GM21528 (cell line): ENCODE results near the gene MFAP4.

Experiments used
- ATAC-seq: cut with Tn5 transposase; IDR thresholded peaks from one replicate; pipeline ENCODE4 v1.9.1; 2021; ENCODE audit warnings: mild to moderate bottlenecking, moderate library complexity; ENCODE audit not compliant: unreplicated experiment, low FRiP score

The MFAP4 gene

DNA sequence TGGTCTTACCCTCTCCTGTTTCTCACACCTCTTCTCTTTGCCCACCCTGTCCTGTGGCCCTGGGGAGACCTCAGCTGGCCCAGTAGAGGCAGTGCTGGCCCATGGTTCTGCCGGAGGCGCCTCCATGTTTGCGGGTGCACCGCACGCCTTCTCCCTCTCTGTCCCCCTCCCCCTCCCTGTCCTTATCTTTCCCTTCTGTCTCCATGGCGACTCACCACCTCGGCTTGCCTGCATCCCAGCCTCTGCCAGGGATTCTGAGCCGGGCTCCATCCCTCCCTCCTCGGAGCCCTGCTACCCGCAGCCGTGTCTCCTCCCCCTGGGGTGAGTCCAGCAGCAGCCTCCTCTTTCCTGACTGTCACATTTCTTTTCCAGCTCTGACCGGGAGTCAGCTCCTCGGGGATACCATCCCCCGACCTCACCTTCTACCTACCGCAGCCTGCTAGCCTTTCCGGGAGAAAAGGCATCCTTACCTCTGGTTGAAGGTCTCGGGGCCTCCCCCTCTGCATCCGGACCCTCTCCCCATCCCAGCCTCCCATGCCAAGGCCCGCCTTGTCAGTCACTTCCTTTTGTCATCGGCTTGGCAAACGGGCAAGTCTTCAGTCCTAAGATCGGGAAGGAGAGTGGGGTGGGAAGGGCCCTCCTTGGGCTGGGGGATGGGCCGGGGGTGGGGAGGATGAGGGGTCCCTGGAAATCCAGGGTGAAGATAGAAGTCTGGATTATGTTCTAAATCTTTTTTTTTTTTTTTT is 24.1 kb upstream of the MFAP4 start, which contains the start of gene RNF112:
RNF112 (plus strand) TSS at position 358 of the 746 bp plus-strand sequence; CDS start at position 535, 177 bp downstream.
- ATAC-seq, result no peak

DNA sequence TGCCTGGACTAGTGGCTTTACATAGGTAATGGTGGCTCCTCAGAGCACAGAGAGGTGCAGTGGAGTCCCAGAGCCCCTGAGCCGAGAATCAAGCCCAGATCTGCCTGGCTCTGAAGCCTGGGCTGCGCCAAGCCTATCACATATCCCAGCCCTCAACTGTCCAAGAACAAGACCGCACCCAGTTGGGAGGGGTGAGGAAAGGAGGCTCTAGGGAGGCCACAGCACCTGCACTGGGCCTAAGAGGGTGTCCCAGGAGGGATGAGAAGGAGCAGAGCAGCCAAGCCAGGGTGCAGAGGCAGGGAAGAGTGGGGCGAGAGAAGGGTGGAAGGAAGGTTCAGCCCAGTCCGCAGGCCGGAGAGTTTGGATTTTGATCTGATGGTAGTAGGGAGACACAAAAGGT is 23.1 kb upstream of the MFAP4 start:
- ATAC-seq, result no peak

DNA sequence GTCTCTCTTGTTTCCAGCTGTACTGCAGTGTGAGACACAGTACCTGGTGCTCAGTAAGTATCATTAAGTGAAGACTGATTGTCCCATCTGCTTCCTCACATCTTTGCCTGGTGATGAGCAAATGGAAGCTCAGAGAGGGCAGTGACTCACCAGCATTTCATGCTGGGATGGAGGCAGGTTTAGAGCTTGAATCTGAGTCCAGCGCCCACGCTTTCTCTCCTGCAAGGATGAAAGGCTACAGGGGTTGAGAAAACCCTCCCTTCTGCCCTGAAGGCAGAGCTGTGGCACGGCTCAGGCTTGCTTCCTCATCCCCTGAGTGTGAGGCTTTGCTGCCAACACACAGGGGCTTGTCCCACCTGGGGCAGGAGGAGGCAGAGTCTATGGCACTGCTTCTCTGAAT is 22.5 kb upstream of the MFAP4 start:
- ATAC-seq, result no peak

DNA sequence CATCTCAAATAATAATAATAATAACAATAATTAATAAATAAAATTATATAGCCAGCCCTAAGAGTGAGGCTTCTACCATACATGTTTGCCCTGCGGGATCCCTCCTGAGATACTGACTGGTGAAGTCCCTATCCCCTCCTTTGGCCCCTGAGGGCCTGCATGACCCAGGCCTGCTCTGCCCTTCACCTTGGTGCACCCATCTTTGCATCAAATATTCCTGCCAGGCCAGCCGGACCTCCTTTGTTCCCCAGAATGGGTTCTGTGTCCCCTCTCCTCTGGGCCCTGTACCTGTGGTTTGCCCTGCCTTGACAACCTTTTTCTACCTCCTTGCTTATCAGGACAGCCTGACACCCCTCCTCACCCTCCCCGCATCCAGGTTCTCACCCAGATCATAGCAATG is 22.1 kb upstream of the MFAP4 start:
- no peak for ATAC-seq

DNA sequence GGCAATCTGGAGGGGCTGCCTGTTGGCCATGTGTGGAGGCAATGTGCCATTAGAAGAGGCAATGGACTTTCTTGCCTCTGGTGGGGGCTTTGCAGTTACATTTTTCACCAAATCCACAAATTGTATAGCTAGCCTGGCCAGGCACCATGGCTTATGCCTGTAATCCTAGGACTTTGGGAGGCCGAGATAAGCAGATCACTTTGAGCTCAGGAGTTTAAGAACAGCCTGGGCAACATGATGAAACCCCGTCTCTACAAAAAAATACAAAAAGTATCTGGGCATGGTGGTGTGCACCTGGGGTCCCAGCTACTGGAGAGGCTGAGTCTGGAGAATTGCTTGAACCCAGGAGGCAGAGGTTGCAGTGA is 21.3 kb upstream of the MFAP4 start:
- no peak for ATAC-seq

DNA sequence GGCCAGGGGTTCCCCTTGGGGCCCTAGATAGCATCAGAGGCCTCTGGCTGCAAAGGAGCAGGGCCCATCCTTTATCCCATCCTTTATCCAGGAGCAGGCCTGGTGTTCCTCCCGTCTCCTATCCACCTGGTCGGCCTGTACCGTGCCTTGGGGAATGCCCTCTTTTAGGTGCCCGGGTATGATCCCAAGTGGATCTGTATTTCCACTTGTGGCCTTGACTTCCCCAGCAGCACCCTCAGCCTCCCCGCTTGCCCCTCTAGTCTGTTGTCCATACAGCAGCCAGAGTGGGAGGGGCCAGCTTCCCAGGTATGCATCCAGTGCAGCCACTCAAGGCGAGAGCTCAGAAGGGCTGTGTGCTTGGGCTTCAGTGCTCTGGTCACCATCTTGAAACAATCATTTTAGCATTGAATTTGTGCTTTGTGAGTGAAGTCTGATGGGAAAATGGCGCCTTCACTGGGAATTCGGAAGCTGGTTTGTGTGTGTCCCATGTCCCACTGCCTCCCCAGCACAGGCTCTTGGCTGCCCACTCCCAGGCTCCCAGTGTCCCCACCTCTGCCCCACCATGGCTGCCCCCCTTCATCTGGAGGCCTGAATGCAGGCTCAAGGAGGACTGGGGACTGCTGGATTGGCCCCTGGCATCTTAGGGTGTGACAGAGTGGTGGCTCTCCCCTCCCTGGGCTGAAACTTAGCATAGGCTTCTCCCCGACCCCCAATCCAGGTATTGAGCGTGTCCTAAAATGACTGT is 20.8 kb upstream of the MFAP4 start:
- no peak for ATAC-seq

DNA sequence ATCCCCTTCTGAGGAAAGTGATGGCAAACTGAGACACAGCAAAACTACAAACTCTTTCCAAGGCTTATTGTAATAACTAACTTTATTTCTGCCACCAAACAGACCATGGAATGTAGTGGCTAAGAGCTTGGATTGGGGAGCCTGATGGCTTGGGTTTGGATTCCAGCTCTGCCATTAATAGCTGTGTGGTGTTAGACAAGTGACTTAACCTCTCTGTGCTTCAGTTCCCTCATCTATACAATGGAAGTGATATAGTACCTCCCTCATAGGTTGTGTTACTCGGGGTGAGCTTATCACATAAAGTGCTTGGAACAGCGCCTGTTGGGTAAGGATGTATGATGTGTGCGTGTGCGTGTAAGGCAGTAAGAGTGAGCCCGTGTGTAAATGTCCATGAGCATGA is 18.1 kb upstream of the MFAP4 start:
- no peak for ATAC-seq

DNA sequence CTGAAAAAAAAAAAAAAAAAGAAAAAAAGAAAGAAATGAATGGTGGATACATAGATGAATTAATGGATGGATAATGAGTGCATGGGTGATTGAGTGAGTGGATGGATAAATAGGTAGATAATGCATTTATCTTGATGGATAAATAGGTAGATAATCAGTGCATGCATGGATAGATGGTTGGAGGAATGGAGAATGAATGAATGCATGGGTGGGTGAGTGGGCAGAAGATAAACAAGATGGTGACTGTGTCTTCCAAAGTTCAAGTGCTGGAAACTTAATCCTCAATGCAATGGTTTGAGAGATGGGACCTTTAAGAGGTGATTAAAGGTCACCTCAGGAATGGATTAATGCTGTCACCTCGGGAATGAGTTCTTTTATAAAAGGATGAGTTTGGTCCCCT is 17.3 kb upstream of the MFAP4 start:
- no peak for ATAC-seq

DNA sequence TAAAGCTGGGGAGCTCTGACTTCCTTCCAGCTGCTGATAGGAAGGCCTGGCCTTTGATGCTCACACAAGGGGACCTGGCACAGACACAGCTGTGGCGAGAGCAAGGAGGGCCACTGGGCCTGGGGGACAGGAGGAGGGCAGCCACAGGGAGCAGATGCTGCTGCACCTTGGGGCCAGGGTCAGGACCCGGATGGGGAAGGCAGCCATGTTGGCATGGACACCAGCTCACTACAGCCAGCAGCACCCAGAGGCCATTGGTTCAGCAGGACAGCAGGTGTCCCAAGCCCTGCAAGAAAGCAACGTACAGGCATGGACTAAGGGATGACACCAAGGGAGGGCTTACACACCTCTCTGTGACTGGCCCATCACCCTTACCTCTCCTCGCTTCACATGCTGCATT is 16.0 kb upstream of the MFAP4 start:
- no peak for ATAC-seq

DNA sequence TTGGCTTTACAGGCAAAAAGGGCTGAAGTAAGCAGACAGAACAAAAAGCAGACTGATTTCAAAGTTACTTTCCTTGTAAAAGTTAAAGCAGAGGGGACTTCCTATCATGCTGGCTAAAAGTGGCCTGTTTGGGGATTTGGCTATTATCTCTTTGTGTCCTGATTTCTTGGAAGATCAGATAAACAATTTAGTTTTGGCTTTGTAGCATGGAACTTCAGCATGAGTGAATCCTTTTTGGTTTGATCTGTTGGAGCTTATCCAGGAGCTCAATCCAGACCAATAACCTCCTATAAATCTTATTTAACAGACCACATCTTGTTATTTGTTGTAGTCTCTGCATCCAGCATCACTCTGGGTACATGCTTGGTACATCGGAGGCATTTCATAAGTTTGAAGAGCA is 15.2 kb upstream of the MFAP4 start:
- ATAC-seq, result no peak

DNA sequence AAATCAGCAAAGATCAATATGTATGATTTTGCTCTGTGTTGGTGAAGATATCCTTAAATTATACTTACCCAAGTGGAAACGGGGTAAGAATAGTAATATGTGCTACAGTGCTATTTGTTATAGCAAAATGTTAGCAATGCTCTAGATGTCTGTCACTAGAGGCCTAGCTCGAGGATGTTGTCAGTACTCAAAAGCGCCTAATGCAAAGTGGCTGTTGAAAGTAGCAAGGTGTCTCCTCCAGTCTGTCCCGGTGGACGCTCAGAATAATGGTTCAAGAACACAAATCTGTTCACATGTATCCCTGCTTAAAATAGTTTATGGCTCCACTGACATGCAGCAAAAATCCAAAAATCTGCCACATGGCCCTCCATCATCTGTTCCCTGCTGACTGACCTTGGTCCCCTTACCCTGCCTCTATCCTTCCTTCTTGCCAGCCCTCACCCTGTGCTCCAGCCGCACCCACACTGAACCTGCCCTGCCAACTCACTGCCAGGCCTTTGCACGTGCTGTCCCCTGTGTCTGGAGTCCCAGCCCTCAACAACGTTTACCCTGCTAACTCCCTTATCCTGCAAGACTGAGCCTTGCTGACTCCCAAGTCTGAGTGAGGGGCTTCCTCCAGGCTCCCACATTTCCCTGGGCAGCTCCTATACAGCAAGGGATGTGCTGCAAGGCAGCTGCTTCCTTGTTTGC is 14.5 kb upstream of the MFAP4 start:
- no peak for ATAC-seq

DNA sequence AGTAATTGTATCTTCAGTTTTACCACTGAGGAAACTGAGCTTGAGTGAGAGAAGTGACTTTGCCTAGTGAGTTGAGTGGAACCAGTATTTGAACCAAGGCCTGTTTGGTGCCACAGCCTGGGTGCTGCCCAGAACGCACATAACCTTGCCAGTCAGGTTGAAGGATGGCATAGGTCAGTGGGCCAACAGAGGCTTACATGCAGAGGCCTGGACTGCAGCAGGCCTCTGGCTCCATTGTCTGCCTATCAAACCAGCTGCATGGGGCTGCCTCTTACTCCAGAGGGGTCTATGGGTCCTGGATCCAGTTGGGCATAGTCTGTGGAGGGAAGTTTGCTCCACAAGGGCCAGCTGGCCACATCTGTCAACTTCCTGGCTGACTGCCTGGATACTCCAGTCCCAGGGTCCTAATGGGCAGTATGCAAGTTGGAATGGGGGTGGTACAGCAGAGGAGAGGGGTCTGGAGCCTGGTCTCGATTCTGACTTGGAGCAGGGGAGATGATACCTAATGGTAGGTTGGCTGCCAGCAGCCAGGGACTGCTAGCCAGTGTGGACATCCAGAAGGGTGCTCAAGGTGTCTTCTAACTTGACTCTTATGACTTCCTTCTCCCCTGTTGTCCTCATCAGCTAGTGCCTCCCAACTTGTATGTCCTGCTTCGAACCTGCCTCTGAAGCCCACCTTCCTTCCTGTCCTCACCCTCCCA is 12.9 kb upstream of the MFAP4 start:
- ATAC-seq, result no peak

DNA sequence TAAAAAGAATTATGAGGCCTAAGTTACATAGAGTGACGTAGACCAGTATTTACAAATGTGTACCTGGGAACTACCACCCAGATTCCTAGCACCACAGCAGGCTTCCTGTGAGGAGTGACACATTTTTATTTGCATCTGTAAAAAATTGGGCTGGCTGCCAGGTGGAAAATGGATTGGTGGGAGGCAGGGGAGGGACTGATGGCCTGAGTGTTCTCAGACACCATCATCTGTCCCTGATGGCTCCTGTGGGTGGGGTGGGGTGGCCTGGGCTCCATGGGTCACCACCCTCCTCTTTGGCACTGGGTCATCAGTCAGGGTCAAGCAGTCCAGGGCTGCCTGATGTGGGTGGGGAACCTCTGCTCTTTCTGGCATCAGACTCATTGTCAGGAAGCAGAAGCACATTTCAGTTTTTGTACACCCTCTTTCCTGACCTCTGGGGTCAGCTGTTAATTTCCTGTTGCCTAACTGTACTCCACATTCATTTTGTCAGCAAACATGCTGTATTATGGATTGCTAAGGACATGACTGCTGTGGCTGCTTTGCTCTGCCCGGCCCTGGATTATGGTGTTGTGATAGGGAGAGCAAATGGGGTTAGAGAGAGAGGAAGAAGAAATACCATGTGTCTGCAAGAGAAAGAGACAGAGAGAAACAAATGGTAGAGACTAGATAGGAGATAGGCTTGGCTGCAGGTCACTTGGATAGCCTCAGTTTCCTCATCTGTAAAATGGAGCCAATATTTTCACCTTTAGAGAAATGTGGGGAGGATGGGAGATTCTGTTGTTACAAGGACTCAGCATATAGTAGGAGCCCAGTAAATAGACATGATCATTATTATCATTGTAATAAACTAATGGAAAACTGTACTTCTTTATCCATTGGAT is 11.6 kb upstream of the MFAP4 start:
- no peak for ATAC-seq

DNA sequence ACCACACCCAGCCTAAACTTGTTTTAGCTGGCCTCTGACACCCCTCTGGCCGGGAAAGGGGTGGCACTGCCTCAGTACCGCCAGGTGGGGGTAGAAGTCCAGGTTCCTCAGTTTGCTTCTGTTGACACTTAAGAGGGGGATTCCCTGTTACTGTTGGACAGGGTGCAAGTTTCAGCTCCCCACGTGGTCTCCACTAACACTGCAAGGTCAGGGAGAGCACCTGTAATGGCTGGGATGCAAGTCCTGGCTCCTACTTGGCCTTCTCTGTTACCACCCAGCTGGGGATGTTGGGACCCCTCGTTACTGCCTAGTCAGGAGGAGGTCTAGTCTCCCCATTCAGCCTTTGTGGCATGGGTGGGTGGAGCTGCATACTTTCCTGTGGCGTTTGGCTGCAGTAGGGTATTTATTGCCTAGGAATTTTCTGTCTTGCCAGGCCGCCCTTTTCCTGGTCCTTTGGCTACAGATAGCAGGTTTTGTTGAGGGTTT is 10.6 kb upstream of the MFAP4 start:
- no peak for ATAC-seq

DNA sequence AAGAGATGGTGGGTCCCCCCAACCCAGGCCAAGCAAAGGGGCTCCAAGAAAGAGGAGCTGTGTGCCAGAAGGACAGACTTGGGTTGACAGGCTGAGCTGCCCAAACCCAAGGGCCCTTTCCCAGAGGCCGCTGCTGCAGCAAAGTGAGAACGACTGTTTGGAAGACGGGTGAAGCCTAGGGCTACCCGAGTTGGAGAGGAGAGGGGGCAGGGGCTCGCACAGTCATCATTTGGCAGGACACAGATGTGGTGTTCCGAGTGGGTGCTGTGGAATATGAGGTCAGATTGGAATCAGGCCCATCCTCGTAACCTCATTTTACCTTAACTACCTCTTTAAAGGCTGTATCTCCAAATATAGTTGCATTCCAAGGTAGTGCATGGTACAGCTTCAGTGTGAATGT is 5.3 kb upstream of the MFAP4 start:
- ATAC-seq, result no peak

DNA sequence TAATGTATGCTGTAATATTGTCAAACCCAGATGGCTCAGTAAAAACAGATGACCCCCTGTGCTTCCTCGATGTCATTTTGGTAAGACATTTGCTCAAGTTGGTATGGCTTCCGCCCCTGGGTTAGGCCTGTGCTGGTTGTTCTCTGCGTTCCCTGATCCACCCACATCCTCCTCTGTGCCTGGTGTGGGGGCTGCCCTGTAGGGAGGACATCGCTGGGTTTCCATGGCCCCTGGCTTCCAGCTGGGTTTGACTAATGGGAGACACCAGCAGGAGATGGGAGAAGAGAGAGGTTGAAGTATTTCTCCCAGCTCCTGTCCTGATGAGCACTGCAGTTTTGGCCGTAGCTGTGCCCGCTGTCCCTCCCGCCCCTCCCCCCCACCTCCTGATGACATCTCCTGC is 4.4 kb upstream of the MFAP4 start:
- ATAC-seq, result no peak

DNA sequence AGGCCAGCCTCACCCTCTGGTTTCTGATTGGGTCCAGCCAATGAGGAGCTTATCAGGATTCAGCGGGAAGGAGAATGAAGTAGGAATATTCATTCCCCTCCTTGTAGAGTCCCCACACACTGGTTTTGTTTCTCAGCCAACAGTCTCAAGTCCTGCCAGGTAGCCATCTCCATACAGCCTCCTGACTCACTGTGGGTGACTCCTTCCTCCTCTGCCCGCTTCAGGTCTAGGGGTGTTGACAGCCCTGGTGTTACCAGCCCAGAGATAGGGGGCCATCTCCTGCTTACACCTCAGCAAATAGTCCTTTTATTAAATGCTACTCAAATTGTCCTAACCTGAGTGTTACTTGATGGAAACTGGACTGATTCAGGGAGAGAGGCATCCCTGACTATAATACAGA is 4.0 kb upstream of the MFAP4 start:
- no peak for ATAC-seq

DNA sequence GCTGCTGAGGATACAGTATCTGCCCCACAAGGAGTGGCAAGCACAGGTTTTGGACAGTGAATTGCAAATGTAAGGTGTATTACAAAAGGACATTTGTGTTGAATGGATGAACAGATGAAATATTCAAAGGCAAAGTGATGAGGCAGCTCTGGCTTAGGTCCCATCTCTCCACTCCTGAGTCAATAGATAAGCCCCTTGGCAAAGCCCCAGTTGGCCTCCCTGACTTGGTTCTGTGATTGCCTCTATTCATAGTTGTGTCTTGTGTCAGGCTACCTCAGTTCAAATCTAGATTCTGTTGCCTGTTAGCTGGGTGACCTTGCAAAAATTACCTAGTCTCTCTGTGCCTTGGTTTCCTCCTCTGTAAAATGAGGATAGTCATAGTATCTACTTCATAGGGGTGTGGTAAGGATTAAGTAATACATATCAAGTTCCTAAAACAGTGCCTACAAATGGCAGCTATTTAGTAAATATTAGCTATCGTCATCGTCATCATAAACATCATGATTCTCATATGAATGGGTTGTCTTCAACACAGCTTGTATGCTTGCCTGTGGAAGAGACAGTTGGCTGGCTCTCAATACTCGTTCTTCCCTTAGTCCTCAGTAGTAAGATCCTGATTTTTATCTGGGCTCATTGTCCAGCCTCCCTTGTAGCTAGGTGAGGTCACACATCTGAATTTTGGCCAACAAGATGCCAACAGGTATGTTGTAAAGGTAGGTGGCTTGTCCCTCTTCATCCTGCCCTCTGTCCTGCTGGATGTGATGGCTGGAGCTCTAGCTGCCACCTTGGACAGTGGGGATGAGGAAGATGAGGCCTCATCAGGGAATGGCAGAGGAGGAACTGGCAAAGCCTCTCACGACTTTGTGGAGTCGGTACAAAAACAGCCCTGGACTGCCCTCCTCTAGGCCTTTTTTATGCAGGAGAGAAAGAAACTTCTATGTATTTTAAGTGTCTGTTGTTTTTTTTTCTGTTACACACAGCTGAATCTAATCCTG is 2.1 kb upstream of the MFAP4 start:
- no peak for ATAC-seq
